H1 (cell line): Measurements from ENCODE around the gene SGMS1.

Experiments used
- JUND ChIP-seq: IDR thresholded peaks from 2 replicates; pipeline ENCODE4 v1.6.1; 2011; ENCODE audit warnings: mild to moderate bottlenecking, improper control_type of control experiment, low read length
- POLR2A ChIP-seq, 2 experiments: IDR thresholded peaks; 1 replicate in 1 of 2; 2 replicates in 1 of 2; pipeline ENCODE4 v1.6.1; 2011; ENCODE audit warnings: low read depth in 2 of 2, low read length in 2 of 2, mild to moderate bottlenecking in 2 of 2; ENCODE audit errors: control extremely low read depth in 1 of 2

- TF ChIP-seq JUND (no peak), POLR2A (IDR thresholded peaks at IDR 0.05; ENCODE audit: control extremely low read depth in 1 of 2, low read depth in 2 of 2, low read length in 2 of 2) (no peak)
These were observed 344.3 kb downstream of the SGMS1 start for GRCh38 chr10:50279489-50279888.
